ENCODE results near the gene TERT. TPM values are rescaled to one million over a fixed set of nuclear protein-coding genes. Genes with fewer than 3 reads are reported as not detected.

Gene TERT
- polyA plus RNA-seq, 1 donor from 2014 or later, result not detected

- Histone ChIP-seq H3K4me3 (ENCODE audit: low read length) (no peak overlapping the region), H3K79me2 (replicated peaks; ENCODE audit: insufficient read depth, low read length) (no peaks in the 10 kb centered on the region), H3K27me3 (ENCODE audit: insufficient read depth, low read depth, low read length) (no peaks in the 10 kb centered on the region), H3F3A (ENCODE audit: insufficient read depth, low read length, poor library complexity, severe bottlenecking) (no peaks in the 10 kb centered on the region), H2AFZ (ENCODE audit: low read depth, low read length) (no peak overlapping the region), H3K36me3 (ENCODE audit: insufficient read depth, low read length) (no peaks in the 10 kb centered on the region), H3K27ac (ENCODE audit: low read length) (no peak overlapping the region), H4K20me1 (ENCODE audit: insufficient read depth) (no peaks in the 10 kb centered on the region), H3K4me2 (ENCODE audit: low read length) (no peak overlapping the region), H3K9ac (ENCODE audit: low read length) (no peak overlapping the region), H3K9me2 (ENCODE audit: insufficient read depth, low read length) (no peaks in the 10 kb centered on the region), H3K9me3 (ENCODE audit: low read length) (no peaks in the 10 kb centered on the region)
- TF ChIP-seq EZH2 (IDR thresholded peaks at IDR 0.05; ENCODE audit: borderline replicate concordance, insufficient read depth, low read length, poor library complexity, severe bottlenecking) (no peak), REST (IDR thresholded peaks at IDR 0.05; ENCODE audit: borderline replicate concordance) (no peak), EP300 (conservative IDR thresholded peaks at IDR 0.05; ENCODE audit: poor library complexity, severe bottlenecking) (no peak), CTCF (IDR thresholded peaks at IDR 0.05; ENCODE audit: poor library complexity, severe bottlenecking) (no peak), RAD21 (conservative IDR thresholded peaks at IDR 0.05) (no peak), SMC3 (conservative IDR thresholded peaks at IDR 0.05; ENCODE audit: poor library complexity) (no peak), TAF1 (IDR thresholded peaks at IDR 0.05; ENCODE audit: low read depth) (no peak), POLR2AphosphoS5 (IDR thresholded peaks at IDR 0.05) (no peak), MXI1 (conservative IDR thresholded peaks at IDR 0.05; ENCODE audit: poor library complexity, severe bottlenecking) (no peak)
These were observed 41.3 kb upstream of the TERT start for GRCh38 chr5:1336106-1336561.

GRCh38 chr5:1335540-1336095 lies 40.8 kb upstream of the TERT start:
- Histone ChIP-seq H3K27ac (ENCODE audit: low read length) (no peak overlapping the region), H3K4me3 (ENCODE audit: low read length) (no peak overlapping the region), H3F3A (ENCODE audit: insufficient read depth, low read length, poor library complexity, severe bottlenecking) (no peaks in the 10 kb centered on the region), H3K9me3 (ENCODE audit: low read length) (no peaks in the 10 kb centered on the region), H3K4me2 (ENCODE audit: low read length) (no peak overlapping the region), H3K36me3 (ENCODE audit: insufficient read depth, low read length) (no peaks in the 10 kb centered on the region), H3K79me2 (replicated peaks; ENCODE audit: insufficient read depth, low read length) (no peaks in the 10 kb centered on the region), H3K27me3 (ENCODE audit: insufficient read depth, low read depth, low read length) (no peaks in the 10 kb centered on the region), H4K20me1 (ENCODE audit: insufficient read depth) (no peaks in the 10 kb centered on the region), H2AFZ (ENCODE audit: low read depth, low read length) (no peak overlapping the region), H3K9me2 (ENCODE audit: insufficient read depth, low read length) (no peaks in the 10 kb centered on the region), H3K9ac (ENCODE audit: low read length) (no peak overlapping the region)
- TF ChIP-seq TAF1 (IDR thresholded peaks at IDR 0.05; ENCODE audit: low read depth) (no peak), MXI1 (conservative IDR thresholded peaks at IDR 0.05; ENCODE audit: poor library complexity, severe bottlenecking) (no peak), EZH2 (IDR thresholded peaks at IDR 0.05; ENCODE audit: borderline replicate concordance, insufficient read depth, low read length, poor library complexity, severe bottlenecking) (no peak), RAD21 (conservative IDR thresholded peaks at IDR 0.05) (no peak), EP300 (conservative IDR thresholded peaks at IDR 0.05; ENCODE audit: poor library complexity, severe bottlenecking) (no peak), REST (IDR thresholded peaks at IDR 0.05; ENCODE audit: borderline replicate concordance) (no peak), POLR2AphosphoS5 (IDR thresholded peaks at IDR 0.05) (no peak), CTCF (IDR thresholded peaks at IDR 0.05; ENCODE audit: poor library complexity, severe bottlenecking) (no peak), SMC3 (conservative IDR thresholded peaks at IDR 0.05; ENCODE audit: poor library complexity) (no peak)

All from neural cell (in vitro differentiated cells).